K562 (cell line): ENCODE measurements around the gene CD109. TPM values are rescaled to one million over a fixed set of nuclear protein-coding genes. Genes with fewer than 3 reads are reported as not detected.

Source experiments
- ATAC-seq: fragments of 200-7000 bp; cut with Tn5 transposase; 3 replicates; pipeline ENCODE4 v1.9.1; 2020; ENCODE audit warnings: moderate library complexity
- BruUV-seq: library from RNA; stranded (reverse); fragments of 400-500 nt; replicated peaks from 2 replicates; lab custom pipeline; 2021; lab: Mats Ljungman, UMichigan
- CTCF ChIA-PET: fragments of 300-600 bp; formaldehyde crosslinking; extraction: SDS; loops from one replicate; lab custom pipeline; 2021; ENCODE audit warnings: low intra/inter-chr PET ratio; lab: Yijun Ruan, JAX
- POLR2A ChIA-PET: fragments of 300-600, 350-650 bp; sonication (Branson Sonifier 250); formaldehyde crosslinking; extraction: SDS; loops from one replicate; lab custom pipeline; 2021; ENCODE audit warnings: antibody characterized with exemption, inconsistent platforms; lab: Yijun Ruan, JAX
- DNase-seq, 4 experiments: peaks; one replicate each; pipeline versions ENCODE4 v3.0.0 to v3.0.0-alpha.2; 2011 to 2018; ENCODE audit warnings: low spot score in 3 of 4, mixed read lengths in 3 of 4; ENCODE audit errors: extremely low read depth in 1 of 4
- FAIRE-seq: peaks from 2 replicates; lab custom pipeline; 2011; peaks lifted over from hg19 to GRCh38; lab: Jason Lieb, UNC
- H2AFZ ChIP-seq: 2 replicates; pipeline ENCODE4 v1.6.0; 2011; ENCODE audit warnings: low read depth, low read length, control low read depth, inconsistent platforms
- H3K27ac ChIP-seq: fragments of 200-600 bp; 3 replicates; pipeline ENCODE4 v1.8.0; 2011; ENCODE audit warnings: low read depth, mild to moderate bottlenecking, control low read depth, inconsistent platforms, low read length, moderate library complexity, mixed read lengths; ENCODE audit errors: extremely low read depth
- H3K27me3 ChIP-seq, 2 experiments: fragments of 300-600 bp in 1 of 2; 2 replicates in 1 of 2; 3 replicates in 1 of 2; pipeline versions ENCODE4 v1.6.0 to v1.8.0; 2011; ENCODE audit warnings: inconsistent platforms in 2 of 2, low read length in 2 of 2, mild to moderate bottlenecking in 1 of 2, mixed read lengths in 1 of 2, moderate library complexity in 1 of 2; ENCODE audit not compliant: control insufficient read depth in 2 of 2, insufficient read depth in 2 of 2
- H3K36me3 ChIP-seq: fragments of 300-600 bp; 3 replicates; pipeline ENCODE4 v1.8.0; 2011; ENCODE audit warnings: mild to moderate bottlenecking, low read length, inconsistent platforms; ENCODE audit not compliant: control insufficient read depth, insufficient read depth
- H3K4me1 ChIP-seq, 2 experiments: fragments of 200-600 bp in 1 of 2; replicated peaks in 1 of 2; 2 replicates in 1 of 2; 3 replicates in 1 of 2; pipeline versions ENCODE4 v1.5.1 to v1.8.0; 2011; ENCODE audit warnings: inconsistent platforms in 2 of 2, low read length in 2 of 2, mild to moderate bottlenecking in 1 of 2, mixed read lengths in 1 of 2, moderate library complexity in 1 of 2; ENCODE audit not compliant: control insufficient read depth in 2 of 2, insufficient read depth in 2 of 2
- H3K4me2 ChIP-seq: 2 replicates; pipeline ENCODE4 v1.6.1; 2011; ENCODE audit warnings: low read length, control low read depth, inconsistent platforms, mixed read lengths; ENCODE audit not compliant: insufficient read depth
- H3K4me3 ChIP-seq: fragments of 200-600 bp; sonication (generic), shearing (Covaris generic); 2 replicates; pipeline ENCODE4 v1.5.1; 2016; ENCODE audit warnings: control low read depth, inconsistent platforms
- H3K79me2 ChIP-seq: fragments of 200-600 bp; 3 replicates; pipeline ENCODE4 v1.8.0; 2011; ENCODE audit warnings: low read length, inconsistent platforms; ENCODE audit not compliant: control insufficient read depth, insufficient read depth
- H3K9ac ChIP-seq, 2 experiments: 2 replicates each; pipeline versions ENCODE4 v1.6.0 to v1.6.1; 2011; ENCODE audit warnings: low read depth in 2 of 2, low read length in 2 of 2, control low read depth in 1 of 2, inconsistent platforms in 1 of 2, mild to moderate bottlenecking in 1 of 2, mixed read lengths in 1 of 2; ENCODE audit not compliant: insufficient read depth in 1 of 2
- H3K9me1 ChIP-seq: one replicate; pipeline ENCODE4 v1.6.0; 2011; ENCODE audit warnings: inconsistent platforms, mild to moderate bottlenecking, low read length, moderate library complexity; ENCODE audit not compliant: control insufficient read depth, insufficient read depth
- H3K9me3 ChIP-seq: replicated peaks from 2 replicates; pipeline ENCODE4 v1.5.1; 2011; ENCODE audit warnings: low read depth, low read length, inconsistent platforms; ENCODE audit not compliant: control insufficient read depth, insufficient read depth
- H4K20me1 ChIP-seq: replicated peaks from 2 replicates; pipeline ENCODE4 v1.6.1; 2011; ENCODE audit warnings: low read length, inconsistent platforms, mixed read lengths; ENCODE audit not compliant: control insufficient read depth, insufficient read depth
- ARNT ChIP-seq, 2 experiments: fragments of 450-650 bp; IDR thresholded peaks; 2 replicates each; pipeline ENCODE4 v1.6.1; 2016; ENCODE audit warnings: mild to moderate bottlenecking in 1 of 2
- CBFA2T2 ChIP-seq: fragments of 450-650 bp; conservative IDR thresholded peaks from 2 replicates; pipeline ENCODE4 v1.6.1; 2017; ENCODE audit warnings: mild to moderate bottlenecking
- GTF2F1 ChIP-seq: IDR thresholded peaks from 2 replicates; pipeline ENCODE4 v1.6.1; 2011; ENCODE audit warnings: low read depth, low read length, improper control_type of control experiment
- HBP1 ChIP-seq: fragments of 450-650 bp; formaldehyde crosslinking; IDR thresholded peaks from 2 replicates; pipeline ENCODE4 v1.4.0; 2022; ENCODE audit warnings: missing genetic modification characterization
- NCOA2 ChIP-seq, 2 experiments: fragments of 450-650 bp; IDR thresholded peaks; 2 replicates each; pipeline ENCODE4 v1.6.1; 2018; ENCODE audit warnings: mild to moderate bottlenecking in 2 of 2, moderate library complexity in 1 of 2; ENCODE audit not compliant: partially characterized antibody in 2 of 2
- NR2C1 ChIP-seq, 2 experiments: fragments of 450-650 bp; IDR thresholded peaks; 2 replicates each; pipeline ENCODE4 v1.6.1; 2017; ENCODE audit warnings: mild to moderate bottlenecking in 2 of 2, antibody characterized with exemption in 1 of 2, inconsistent platforms in 1 of 2, missing compliant biosample characterization in 1 of 2, missing genetic modification characterization in 1 of 2
- PYGO2 ChIP-seq: fragments of 450-650 bp; IDR thresholded peaks from 2 replicates; pipeline ENCODE4 v1.6.1; 2016; ENCODE audit warnings: mild to moderate bottlenecking, missing genetic modification characterization, moderate library complexity, missing compliant biosample characterization
- SMC3 ChIP-seq: conservative IDR thresholded peaks from 2 replicates; pipeline ENCODE4 v1.6.1; 2011; ENCODE audit warnings: low read depth, low read length, improper control_type of control experiment; ENCODE audit not compliant: insufficient read depth
- ZKSCAN3 ChIP-seq: fragments of 250-450 bp; sonication (Bioruptor Pico); IDR thresholded peaks from 2 replicates; pipeline ENCODE4 v1.4.0; 2020
- ZNF318 ChIP-seq, 2 experiments: fragments of 450-650 bp; IDR thresholded peaks; 2 replicates each; pipeline ENCODE4 v1.6.1; 2016; ENCODE audit warnings: mild to moderate bottlenecking in 2 of 2, borderline replicate concordance in 1 of 2, low read depth in 1 of 2, moderate library complexity in 1 of 2
- ZNF644 ChIP-seq: fragments of 200-800 bp; sonication (Bioruptor generic); IDR thresholded peaks from 2 replicates; pipeline ENCODE4 v1.6.1; 2016; ENCODE audit warnings: low read depth, missing genetic modification characterization, missing compliant biosample characterization
- ZSCAN32 ChIP-seq: fragments of 450-650 bp; formaldehyde crosslinking; IDR thresholded peaks from 2 replicates; pipeline ENCODE4 v1.4.0; 2020; ENCODE audit warnings: mild to moderate bottlenecking, moderate library complexity
- WGBS: fragments of 100-300 bp; shearing (Covaris generic); methylation state at CpG from one replicate; pipeline ENCODE4 v1.1.6; 2016; ENCODE audit warnings: low coverage, mixed read lengths; ENCODE audit not compliant: insufficient coverage; ENCODE audit errors: missing lambda C conversion rate; 5-methylcytosine and 5-hydroxymethylcytosine counted together
- in situ Hi-C: fragments of 300-500 bp; cut with MboI; formaldehyde crosslinking; loops from 4 replicates; pipeline ENCODE4 v1.15.0; 2018; ENCODE audit warnings: inconsistent platforms, mixed read lengths
- intact Hi-C: fragments of 100-400 bp; cut with micrococcal nuclease; formaldehyde crosslinking; loops from 2 replicates; pipeline ENCODE4 v1.14.2; 2022
- polyA plus RNA-seq, 8 experiments: library from polyadenylated mRNA; depleted of rRNA in 4 of 8; stranded (reverse) in 5 of 8; unstranded in 3 of 8; fragments of >200 nt; fragmentation: Nextera tagmentation in 2 of 8; fragmentation: Illumina TruSeq in 1 of 8; extraction: Ambion mirVana in 2 of 8; extraction: Trizol in 1 of 8; gene quantifications; 2 replicates each; pipeline versions ENCODE4 v1.2.1 to v1.2.3, GENCODE V29; 2011 to 2014; ENCODE audit warnings: inconsistent platforms in 1 of 8, missing spikeins in 1 of 8
- total RNA-seq, 7 experiments: library from RNA; depleted of rRNA in 6 of 7; stranded (reverse); fragments of >200 nt in 6 of 7; fragmentation: Illumina TruSeq in 2 of 7; extraction: Trizol in 2 of 7; gene quantifications; 2 replicates each; pipeline versions ENCODE4 v1.2.1 to v1.2.3, GENCODE V29; 2011 to 2021; ENCODE audit warnings: low replicate concordance in 1 of 7

CD109 gene
- total and polyA plus RNA-seq, 9 of the 15 experiments (the other 6 are each of a cell fraction or from before 2014, with no cell fraction given): under 0.01 to 0.22 (median 0.11) TPM

- TF ChIP-seq NR2C1 (IDR thresholded peaks at IDR 0.05): no peak
- no peak for TF ChIP-seq NR2C1 (tag; IDR thresholded peaks at IDR 0.05)
- no peak for TF ChIP-seq ZNF644 (tag)
- no peak for TF ChIP-seq GTF2F1
- TF ChIP-seq, all 486 proteins: peak for 7
Measured at GRCh38 chr6:73704260-73704659, 8.3 kb downstream of the CD109 start (continued).

- Histone ChIP-seq H3K4me3 (no peak overlapping the region), H4K20me1 (no peaks in the 10 kb centered on the region), H3K9me1 (no peaks in the 10 kb centered on the region), H3K9ac (no peak overlapping the region), H3K79me2 (no peaks in the 10 kb centered on the region), H3K9me3 (no peaks in the 10 kb centered on the region), H2AFZ (no peak overlapping the region), H3K27me3 (peaks cover 0 to 5% of the 10 kb centered on the region in 2 experiments; a peak in 2 of 5 replicates), H3K4me2 (no peak overlapping the region), H3K27ac (no peak overlapping the region), H3K4me1 (no peaks in the 10 kb centered on the region), H3K36me3 (no peaks in the 10 kb centered on the region)
- ChIA-PET CTCF (no interaction called here), POLR2A (interaction anchor here (0.6 to 0.9 kb wide), 3 partner anchors 8 to 86 kb away, joined by 3 read pairs; no protein-coding TSS in a partner anchor)
- FAIRE-seq (no peak), DNase-seq (no peak), ATAC-seq (no peak; the same call in 2 of the 3 replicates)
- intact Hi-C loops (no loop called here), in situ Hi-C loops (no loop called here)
- 6% methylated on average over 4 of the region's 4 CpGs for WGBS
- BruUV-seq: no TSS peak
- TF ChIP-seq SMC3 (no peak), CBFA2T2 (no peak), PYGO2 (tag) (no peak), ZNF318 (IDR thresholded peaks at IDR 0.05; ENCODE audit: borderline replicate concordance in 1 of 2, low read depth in 1 of 2) (no peak), ZKSCAN3 (CRISPR knock-in tag) (no peak), NCOA2 (IDR thresholded peaks at IDR 0.05; ENCODE audit: partially characterized antibody in 2 of 2) (no peak), ARNT (IDR thresholded peaks at IDR 0.05) (no peak), HBP1 (CRISPR knock-in tag) (no peak), ZSCAN32 (CRISPR knock-in tag) (no peak)
Measured at GRCh38 chr6:73704798-73705197, 8.8 kb downstream of the CD109 start.
